ENCODE results near the gene FSTL5.

The FSTL5 gene

GRCh38 chr4:161457311-161457710 is 706.5 kb downstream of the FSTL5 start:
- DNase-seq (ENCODE audit: low read depth, low spot score) = no peak

GRCh38 chr4:161454860-161455259 is 708.9 kb downstream of the FSTL5 start:
- DNase-seq (ENCODE audit: low read depth, low spot score) = no peak

- no peak for DNase-seq (ENCODE audit: low read depth, low spot score)
Observed at GRCh38 chr4:161448550-161449180, 715.1 kb downstream of the FSTL5 start.

- DNase-seq (ENCODE audit: low read depth, low spot score) = no peak
Observed at GRCh38 chr4:161444626-161445025, 719.2 kb downstream of the FSTL5 start.

- no peak for DNase-seq (ENCODE audit: low read depth, low spot score)
Observed at GRCh38 chr4:161442921-161443320, 720.9 kb downstream of the FSTL5 start.

GRCh38 chr4:161438096-161438495 is 725.7 kb downstream of the FSTL5 start:
- DNase-seq (ENCODE audit: low read depth, low spot score) = no peak

GRCh38 chr4:161428180-161428965 is 735.4 kb downstream of the FSTL5 start:
- DNase-seq (ENCODE audit: low read depth, low spot score) = no peak

GRCh38 chr4:161419822-161420221 is 744.0 kb downstream of the FSTL5 start:
- no peak for DNase-seq (ENCODE audit: low read depth, low spot score)

- DNase-seq (ENCODE audit: low read depth, low spot score) = no peak
Observed at GRCh38 chr4:161411901-161412300, 751.9 kb downstream of the FSTL5 start.

GRCh38 chr4:161404346-161405110 is 759.3 kb downstream of the FSTL5 start:
- DNase-seq (ENCODE audit: low read depth, low spot score) = no peak

GRCh38 chr4:161403781-161404180 is 760.0 kb downstream of the FSTL5 start:
- no peak for DNase-seq (ENCODE audit: low read depth, low spot score)

GRCh38 chr4:161393602-161394001 is 770.2 kb downstream of the FSTL5 start:
- DNase-seq (ENCODE audit: low read depth, low spot score) = no peak

- no peak for DNase-seq (ENCODE audit: low read depth, low spot score)
Observed at GRCh38 chr4:161382655-161383054, 781.1 kb downstream of the FSTL5 start.

- DNase-seq (ENCODE audit: low read depth, low spot score) = no peak
Observed at GRCh38 chr4:161376275-161376674, 787.5 kb downstream of the FSTL5 start.

- no peak for DNase-seq (ENCODE audit: low read depth, low spot score)
Observed at GRCh38 chr4:161364681-161365080, 799.1 kb downstream of the FSTL5 start.

- no peak for DNase-seq (ENCODE audit: low read depth, low spot score)
Observed at GRCh38 chr4:161360982-161361381, 802.8 kb downstream of the FSTL5 start.

GRCh38 chr4:161359491-161359890 is 804.3 kb downstream of the FSTL5 start:
- DNase-seq (ENCODE audit: low read depth, low spot score) = no peak

GRCh38 chr4:161356351-161356750 is 807.4 kb downstream of the FSTL5 start:
- no peak for DNase-seq (ENCODE audit: low read depth, low spot score)

GRCh38 chr4:161350946-161351345 is 812.9 kb downstream of the FSTL5 start:
- DNase-seq (ENCODE audit: low read depth, low spot score) = no peak

- no peak for DNase-seq (ENCODE audit: low read depth, low spot score)
Observed at GRCh38 chr4:161345741-161346140, 818.1 kb downstream of the FSTL5 start.

- no peak for DNase-seq (ENCODE audit: low read depth, low spot score)
Observed at GRCh38 chr4:161343569-161343950, 820.2 kb downstream of the FSTL5 start.

- DNase-seq (ENCODE audit: low read depth, low spot score) = no peak
Observed at GRCh38 chr4:161342881-161343568, 820.8 kb downstream of the FSTL5 start.
